Ectodermal cell (in vitro differentiated cells): ENCODE measurements around the gene PXMP2. TPM values are rescaled to one million over a fixed set of nuclear protein-coding genes. Genes with fewer than 3 reads are reported as not detected.
A peak's percentile ranks its signal among the peaks of the same experiment; 100 is the strongest.

Experiments used
- H3K27ac ChIP-seq: 2 replicates; pipeline ENCODE4 v1.7.0; 2013; ENCODE audit warnings: mild to moderate bottlenecking, low read depth, low read length; ENCODE audit not compliant: insufficient read depth, poor library complexity, severe bottlenecking
- H3K27me3 ChIP-seq: 2 replicates; pipeline ENCODE4 v1.7.0; 2013; ENCODE audit warnings: mild to moderate bottlenecking, low read length; ENCODE audit not compliant: insufficient read depth, control insufficient read depth, poor library complexity, severe bottlenecking
- H3K36me3 ChIP-seq: one replicate; pipeline ENCODE4 v1.7.0; 2013; ENCODE audit warnings: low read length; ENCODE audit not compliant: control insufficient read depth, insufficient read depth
- H3K4me1 ChIP-seq: one replicate; pipeline ENCODE4 v1.7.0; 2013; ENCODE audit warnings: low read length; ENCODE audit not compliant: control insufficient read depth, insufficient read depth
- H3K4me3 ChIP-seq: 2 replicates; pipeline ENCODE4 v1.7.0; 2013; ENCODE audit warnings: low read depth, low read length, control low read depth; ENCODE audit not compliant: insufficient read depth
- H3K9me3 ChIP-seq: 2 replicates; pipeline ENCODE4 v1.7.0; 2013; ENCODE audit warnings: mild to moderate bottlenecking, low read length, moderate library complexity; ENCODE audit not compliant: control insufficient read depth
- WGBS, 2 experiments: methylation state at CpG; one replicate each; pipeline ENCODE4 v1.1.7; 2013; ENCODE audit warnings: missing lambda C conversion rate in 2 of 2; 5-methylcytosine and 5-hydroxymethylcytosine counted together
- polyA plus RNA-seq, 4 experiments: library from polyadenylated mRNA; stranded (reverse); fragments of 50-300 nt; gene quantifications; one replicate each; pipeline ENCODE4 v1.2.3, GENCODE V29; 2013

The PXMP2 gene
- 24.5 TPM for polyA plus RNA-seq (2013, experiment 1 of 4)
- polyA plus RNA-seq (2013, experiment 2 of 4), result 31.5 TPM
- polyA plus RNA-seq (2013, experiment 3 of 4), result 22.2 TPM
- 26.1 TPM for polyA plus RNA-seq (2013, experiment 4 of 4)

- peak within 1 kb of the TSS; percentile 56 for H3K4me3 ChIP-seq
- no peaks in the 10 kb centered on the region for H3K9me3 ChIP-seq
- WGBS, 2 experiments, result 0% methylated on average over 134 of the region's 134 CpGs
- peak within 1 kb of the TSS; percentile 52 for H3K27ac ChIP-seq
- peaks cover 6% of the 10 kb centered on the region for H3K36me3 ChIP-seq
- H3K4me1 ChIP-seq, result peaks cover 7% of the 10 kb centered on the region
- H3K27me3 ChIP-seq, result peaks cover 17% of the 10 kb centered on the region
Observed at GRCh38 chr12:132687211-132688164, at the start of gene PXMP2, which contains the start of gene POLE. TSS of gene PXMP2 (plus strand) at chr12:132687587. CDS start at chr12:132687671, 84 bp downstream. TSS of gene POLE (minus strand) at chr12:132687342. CDS start at chr12:132687315, 27 bp downstream.

- H3K27ac ChIP-seq, result no peak overlapping the region
- H3K36me3 ChIP-seq, result peaks cover 48% of the 10 kb centered on the region
- no peaks in the 10 kb centered on the region for H3K4me1 ChIP-seq
- H3K9me3 ChIP-seq, result no peaks in the 10 kb centered on the region
- no peak overlapping the region for H3K4me3 ChIP-seq
- 92 to 93% methylated on average over 18 of the region's 18 CpGs for WGBS, 2 experiments
- H3K27me3 ChIP-seq, result no peaks in the 10 kb centered on the region
Observed at GRCh38 chr12:132637811-132638210, 49.6 kb upstream of the PXMP2 start.

DNA sequence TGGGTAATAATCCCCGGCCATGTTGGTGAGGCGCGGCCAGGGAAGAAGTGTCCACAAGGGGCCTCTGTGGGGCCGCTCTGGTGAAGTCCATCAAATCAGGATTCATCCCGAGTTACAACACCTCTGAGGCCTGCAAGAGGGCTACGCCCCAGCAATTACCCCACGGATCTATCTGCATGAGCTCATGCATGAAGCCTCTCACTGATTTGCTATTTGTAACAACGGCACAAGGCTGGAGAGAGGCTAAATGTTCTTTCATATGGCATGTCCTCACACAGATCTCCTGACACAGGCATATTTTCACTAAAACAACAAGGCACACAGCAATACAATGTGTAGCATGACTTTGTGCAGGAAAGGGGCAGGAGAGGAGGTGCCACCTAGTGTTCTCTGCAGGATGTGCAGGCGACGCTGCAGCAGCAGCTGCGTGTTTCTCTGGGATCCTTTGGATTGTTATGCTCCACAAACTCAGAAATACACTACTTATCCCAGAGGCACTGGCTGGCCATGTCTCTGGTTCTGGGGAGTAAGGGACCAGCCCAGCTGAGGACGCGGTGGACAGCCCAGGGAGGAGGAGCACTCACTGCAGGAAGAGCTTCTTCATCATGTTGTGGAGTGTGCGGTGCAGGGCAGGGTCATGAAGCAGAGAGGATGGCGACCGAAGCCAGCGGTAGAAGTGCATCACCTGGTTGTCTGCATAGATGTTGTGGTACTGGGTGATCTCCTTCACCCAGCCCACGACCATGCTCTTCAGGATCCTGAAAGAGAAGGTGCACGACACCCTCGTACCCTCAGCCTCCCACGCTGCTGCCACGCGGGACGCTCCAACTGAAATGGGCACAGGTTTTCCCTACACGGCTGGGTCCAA, 48.6 kb upstream of the PXMP2 start:
- no peaks in the 10 kb centered on the region for H3K27me3 ChIP-seq
- 88% methylated on average over 25 of the region's 25 CpGs for WGBS, 2 experiments
- no peaks in the 10 kb centered on the region for H3K9me3 ChIP-seq
- H3K27ac ChIP-seq, result no peak overlapping the region
- H3K4me1 ChIP-seq, result no peaks in the 10 kb centered on the region
- no peak overlapping the region for H3K4me3 ChIP-seq
- peaks cover 55% of the 10 kb centered on the region for H3K36me3 ChIP-seq

DNA sequence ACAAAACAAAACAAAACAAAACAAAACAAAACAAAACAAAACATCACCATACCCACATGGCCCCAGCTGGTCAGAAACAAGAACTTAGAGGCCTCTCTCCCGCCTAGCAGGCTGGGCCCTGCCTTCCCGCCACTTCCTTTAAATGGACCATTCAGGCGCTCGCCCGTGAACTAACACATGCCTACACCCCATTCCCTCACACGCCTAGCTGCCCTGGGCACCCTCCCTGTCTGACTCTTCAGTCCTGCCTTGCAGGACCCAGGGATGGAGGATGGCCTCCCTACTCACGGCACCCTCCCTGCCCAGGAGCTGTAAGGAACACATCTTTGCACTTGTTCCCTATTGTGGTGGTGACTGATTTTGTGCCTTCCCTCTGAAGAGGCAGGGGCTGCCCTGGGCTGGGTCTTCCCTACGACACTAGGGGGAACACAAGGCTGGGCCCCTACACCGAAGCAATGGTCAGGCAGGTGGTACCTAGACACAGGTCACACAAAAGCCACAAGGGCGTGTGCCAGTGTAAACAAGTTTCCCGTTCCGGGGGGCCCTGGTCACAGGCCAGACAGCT, 47.3 kb upstream of the PXMP2 start:
- WGBS, 2 experiments, result 96 to 97% methylated on average over 12 of the region's 12 CpGs
- no peaks in the 10 kb centered on the region for H3K9me3 ChIP-seq
- H3K4me1 ChIP-seq, result no peaks in the 10 kb centered on the region
- no peaks in the 10 kb centered on the region for H3K27me3 ChIP-seq
- H3K27ac ChIP-seq, result no peak overlapping the region
- no peak overlapping the region for H3K4me3 ChIP-seq
- H3K36me3 ChIP-seq, result peaks cover 50% of the 10 kb centered on the region

DNA sequence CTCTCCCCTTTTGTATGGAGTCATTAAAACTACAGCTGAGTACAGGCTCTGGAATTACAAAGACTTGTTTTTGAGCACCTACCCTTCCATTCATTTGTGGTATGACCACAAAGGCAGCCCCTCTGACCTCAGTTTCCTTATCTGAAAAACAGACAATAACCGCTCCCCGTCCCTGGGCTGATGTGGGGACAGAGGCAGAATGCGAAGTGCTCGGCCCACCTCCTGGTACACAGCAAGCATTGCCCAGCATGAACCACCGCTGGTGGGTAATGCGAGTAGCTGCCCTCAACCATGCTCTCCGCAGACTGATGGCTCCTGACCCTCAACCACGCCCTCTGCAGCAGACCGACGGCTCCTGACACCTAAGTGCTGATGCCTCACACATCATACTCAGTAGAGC, 46.5 kb upstream of the PXMP2 start:
- no peak overlapping the region for H3K4me3 ChIP-seq
- H3K9me3 ChIP-seq, result no peaks in the 10 kb centered on the region
- WGBS, 2 experiments, result 86 to 89% methylated on average over 10 of the region's 10 CpGs
- H3K4me1 ChIP-seq, result no peaks in the 10 kb centered on the region
- H3K36me3 ChIP-seq, result peaks cover 41% of the 10 kb centered on the region
- no peak overlapping the region for H3K27ac ChIP-seq
- no peaks in the 10 kb centered on the region for H3K27me3 ChIP-seq

DNA sequence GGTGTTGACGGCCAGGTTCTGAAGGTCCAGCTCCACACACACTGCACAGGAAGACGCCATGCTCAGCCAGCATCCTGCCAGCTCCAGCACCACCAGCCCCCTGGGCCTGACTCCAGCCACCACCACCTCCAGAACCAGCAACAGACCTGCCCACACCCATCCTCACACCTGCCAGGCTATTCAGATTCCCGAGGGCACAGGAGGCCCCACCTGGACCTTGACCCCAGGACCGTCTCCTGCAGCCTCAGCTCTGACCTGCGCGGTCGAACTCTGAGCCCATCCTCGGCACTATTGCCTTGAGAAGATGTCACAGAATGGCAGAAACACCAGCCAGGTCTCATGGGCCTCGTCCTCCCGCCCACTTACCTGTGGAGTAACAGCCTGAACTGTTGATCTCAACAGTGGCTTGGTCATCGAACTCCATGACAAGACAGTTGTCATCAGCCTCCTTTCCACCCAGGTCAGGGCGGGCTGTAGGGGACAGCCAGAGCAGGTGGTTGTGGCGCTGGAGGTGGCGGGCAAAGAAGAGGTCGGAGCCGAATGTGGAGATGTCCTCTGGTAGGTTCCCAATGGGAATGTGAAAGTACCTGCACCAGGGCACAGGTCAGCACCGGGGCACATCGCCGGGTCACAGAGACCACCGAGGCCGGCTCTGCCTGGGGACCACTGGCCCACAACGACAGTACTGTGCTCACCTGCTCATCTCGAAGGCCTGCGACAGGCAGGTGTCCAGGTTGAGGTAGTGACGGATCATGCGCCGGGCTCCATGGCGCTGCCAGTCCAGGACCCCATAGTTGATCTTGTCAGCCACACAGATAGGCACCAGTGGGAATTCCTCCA, 45.4 kb upstream of the PXMP2 start:
- no peaks in the 10 kb centered on the region for H3K9me3 ChIP-seq
- no peaks in the 10 kb centered on the region for H3K27me3 ChIP-seq
- H3K36me3 ChIP-seq, result peaks cover 37% of the 10 kb centered on the region
- H3K4me1 ChIP-seq, result no peaks in the 10 kb centered on the region
- H3K4me3 ChIP-seq, result no peak overlapping the region
- no peak overlapping the region for H3K27ac ChIP-seq
- 96 to 97% methylated on average over 28 of the region's 28 CpGs for WGBS, 2 experiments

- H3K36me3 ChIP-seq, result peaks cover 36% of the 10 kb centered on the region
- WGBS, 2 experiments, result 95 to 96% methylated on average over 30 of the region's 30 CpGs
- H3K27ac ChIP-seq, result no peak overlapping the region
- H3K4me1 ChIP-seq, result no peaks in the 10 kb centered on the region
- no peak overlapping the region for H3K4me3 ChIP-seq
- no peaks in the 10 kb centered on the region for H3K9me3 ChIP-seq
- H3K27me3 ChIP-seq, result no peaks in the 10 kb centered on the region
Observed at GRCh38 chr12:132642846-132643835, 44.2 kb upstream of the PXMP2 start.

- Histone ChIP-seq H3K36me3 (peaks cover 47% of the 10 kb centered on the region), H3K9me3 (no peaks in the 10 kb centered on the region), H3K4me1 (no peaks in the 10 kb centered on the region), H3K27me3 (no peaks in the 10 kb centered on the region), H3K27ac (no peak overlapping the region), H3K4me3 (no peak overlapping the region)
- WGBS, 2 experiments, result 97 to 98% methylated on average over 7 of the region's 7 CpGs
Observed at GRCh38 chr12:132646850-132647249, 40.5 kb upstream of the PXMP2 start.
